ENCODE data around the gene RPH3AL.
"Not testable (repeated sequence)": the region's sequence is repeated elsewhere in the genome, so short reads cannot be mapped to it uniquely, and the experiment has no call there.

Gene RPH3AL

GRCh38 chr17:202501-202951 lies 150.1 kb downstream of the RPH3AL start:
- no peak for DNase-seq (ENCODE audit: low read depth)

GRCh38 chr17:201736-202135 lies 150.9 kb downstream of the RPH3AL start:
- not testable (repeated sequence) for DNase-seq (ENCODE audit: low read depth)

- not testable (repeated sequence) for DNase-seq (ENCODE audit: low read depth)
Observed at GRCh38 chr17:201257-201656, 151.3 kb downstream of the RPH3AL start.

- DNase-seq (ENCODE audit: low read depth): no peak
Observed at GRCh38 chr17:200586-200985, 152.0 kb downstream of the RPH3AL start.

GRCh38 chr17:199806-200545 lies 152.6 kb downstream of the RPH3AL start:
- no peak for DNase-seq (ENCODE audit: low read depth)

GRCh38 chr17:199191-199604 lies 153.4 kb downstream of the RPH3AL start:
- DNase-seq (ENCODE audit: low read depth): no peak

GRCh38 chr17:198225-198624 lies 154.4 kb downstream of the RPH3AL start:
- DNase-seq (ENCODE audit: low read depth): not testable (repeated sequence)

GRCh38 chr17:197352-197751 lies 155.3 kb downstream of the RPH3AL start:
- no peak for DNase-seq (ENCODE audit: low read depth)

GRCh38 chr17:194828-195602 lies 157.6 kb downstream of the RPH3AL start:
- no peak for DNase-seq (ENCODE audit: low read depth)

- DNase-seq (ENCODE audit: low read depth): no peak
Observed at GRCh38 chr17:193841-194806, 158.5 kb downstream of the RPH3AL start.

- DNase-seq (ENCODE audit: low read depth): no peak
Observed at GRCh38 chr17:193426-193810, 159.2 kb downstream of the RPH3AL start.

- DNase-seq (ENCODE audit: low read depth): no peak
Observed at GRCh38 chr17:192666-193425, 159.8 kb downstream of the RPH3AL start.

- DNase-seq (ENCODE audit: low read depth): no peak
Observed at GRCh38 chr17:189444-189843, 163.2 kb downstream of the RPH3AL start.

GRCh38 chr17:187130-187529 lies 165.5 kb downstream of the RPH3AL start:
- DNase-seq (ENCODE audit: low read depth): no peak

- DNase-seq (ENCODE audit: low read depth): no peak
Observed at GRCh38 chr17:185445-186138, 167.0 kb downstream of the RPH3AL start.

- DNase-seq (ENCODE audit: low read depth): no peak
Observed at GRCh38 chr17:183021-183420, 169.6 kb downstream of the RPH3AL start.

- no peak for DNase-seq (ENCODE audit: low read depth)
Observed at GRCh38 chr17:182050-182751, 170.4 kb downstream of the RPH3AL start.

GRCh38 chr17:181245-182049 lies 171.2 kb downstream of the RPH3AL start, which contains the start of gene DOC2B:
TSS of gene DOC2B (minus strand) at chr17:181650. CDS start at chr17:181479, 171 bp downstream.
- no peak for DNase-seq (ENCODE audit: low read depth)
